IMR-90 (cell line): ENCODE results near the gene CYP2F1. TPM values are rescaled to one million over a fixed set of nuclear protein-coding genes. Genes with fewer than 3 reads are reported as not detected.

Experiments used
- ATAC-seq: fragments of 200-7000 bp; cut with Tn5 transposase; 2 replicates; pipeline ENCODE4 v1.9.1; 2020; ENCODE audit warnings: low read depth, mild to moderate bottlenecking, moderate library complexity
- BruUV-seq: library from RNA; stranded (reverse); fragments of 400-500 nt; replicated peaks from 2 replicates; lab custom pipeline; 2021; lab: Mats Ljungman, UMichigan
- CTCF ChIA-PET: fragments of 300-600 bp; formaldehyde crosslinking; extraction: SDS; loops from one replicate; lab custom pipeline; 2021; ENCODE audit warnings: antibody characterized with exemption; lab: Yijun Ruan, JAX
- POLR2A ChIA-PET: fragments of 300-600 bp; sonication (Branson Sonifier 250); formaldehyde crosslinking; loops from one replicate; lab custom pipeline; 2022; ENCODE audit warnings: antibody characterized with exemption; ENCODE audit not compliant: unreplicated experiment; lab: Charles Lee
- DNase-seq: peaks from one replicate; pipeline ENCODE4 v3.0.0; 2013
- H2AFZ ChIP-seq: replicated peaks from 2 replicates; pipeline ENCODE3; 2013; ENCODE audit warnings: low read length, mild to moderate bottlenecking; ENCODE audit not compliant: poor library complexity
- H2AK5ac ChIP-seq: 2 replicates; pipeline ENCODE4 v1.6.1; 2013; ENCODE audit warnings: low read depth, low read length, inconsistent platforms
- H2AK9ac ChIP-seq: replicated peaks from 2 replicates; pipeline ENCODE3; 2013; ENCODE audit warnings: mild to moderate bottlenecking, low read depth, low read length, moderate library complexity; ENCODE audit not compliant: poor library complexity
- H2BK120ac ChIP-seq: 2 replicates; pipeline ENCODE4 v1.6.1; 2013; ENCODE audit warnings: low read depth, low read length, inconsistent platforms
- H2BK15ac ChIP-seq: 3 replicates; pipeline ENCODE4 v1.6.1; 2013; ENCODE audit warnings: low read depth, low read length, inconsistent platforms
- H2BK20ac ChIP-seq: 2 replicates; pipeline ENCODE4 v1.6.1; 2013; ENCODE audit warnings: low read depth, mild to moderate bottlenecking, inconsistent platforms, low read length, moderate library complexity
- H2BK5ac ChIP-seq: 2 replicates; pipeline ENCODE4 v1.6.1; 2013; ENCODE audit warnings: mild to moderate bottlenecking, low read depth, low read length, inconsistent platforms; ENCODE audit not compliant: poor library complexity, severe bottlenecking
- H3K14ac ChIP-seq: replicated peaks from 2 replicates; pipeline ENCODE4 v1.6.1; 2013; ENCODE audit warnings: low read depth, low read length, inconsistent platforms
- H3K18ac ChIP-seq: 2 replicates; pipeline ENCODE4 v1.6.1; 2013; ENCODE audit warnings: low read depth, low read length, control low read depth
- H3K23ac ChIP-seq: 2 replicates; pipeline ENCODE4 v1.6.1; 2013; ENCODE audit warnings: low read depth, low read length, inconsistent platforms
- H3K27ac ChIP-seq: 2 replicates; pipeline ENCODE4 v1.5.1; 2013; ENCODE audit warnings: mild to moderate bottlenecking, control low read depth, low read length; ENCODE audit not compliant: insufficient read depth
- H3K27me3 ChIP-seq: 2 replicates; pipeline ENCODE4 v1.6.1; 2013; ENCODE audit warnings: low read length; ENCODE audit not compliant: control insufficient read depth, insufficient read depth
- H3K36me3 ChIP-seq: 2 replicates; pipeline ENCODE4 v1.6.1; 2013; ENCODE audit warnings: low read length, mixed read lengths; ENCODE audit not compliant: control insufficient read depth, insufficient read depth
- H3K4ac ChIP-seq: 2 replicates; pipeline ENCODE4 v1.6.1; 2013; ENCODE audit warnings: low read depth, low read length, inconsistent platforms
- H3K4me1 ChIP-seq: 2 replicates; pipeline ENCODE4 v1.6.1; 2013; ENCODE audit warnings: low read length, mixed read lengths; ENCODE audit not compliant: control insufficient read depth, insufficient read depth
- H3K4me2 ChIP-seq: 2 replicates; pipeline ENCODE4 v1.6.1; 2013; ENCODE audit warnings: low read depth, mild to moderate bottlenecking, control low read depth, low read length, moderate library complexity
- H3K4me3 ChIP-seq: 2 replicates; pipeline ENCODE4 v1.5.1; 2013; ENCODE audit warnings: low read depth, mild to moderate bottlenecking, control low read depth, low read length, moderate library complexity; ENCODE audit not compliant: insufficient read depth
- H3K56ac ChIP-seq: 2 replicates; pipeline ENCODE4 v1.6.1; 2013; ENCODE audit warnings: low read length, inconsistent platforms; ENCODE audit not compliant: insufficient read depth; ENCODE audit errors: extremely low read depth
- H3K79me1 ChIP-seq, 2 experiments: 2 replicates each; pipeline ENCODE4 v1.6.1; 2013; ENCODE audit warnings: low read length in 2 of 2, inconsistent platforms in 1 of 2, low read depth in 1 of 2
- H3K9ac ChIP-seq: 2 replicates; pipeline ENCODE4 v1.6.1; 2013; ENCODE audit warnings: low read depth, low read length, control low read depth
- H3K9me1 ChIP-seq: 2 replicates; pipeline ENCODE4 v1.6.1; 2013; ENCODE audit warnings: low read length, inconsistent platforms; ENCODE audit not compliant: insufficient read depth
- H3K9me3 ChIP-seq: 2 replicates; pipeline ENCODE4 v1.6.1; 2013; ENCODE audit warnings: low read length; ENCODE audit not compliant: control insufficient read depth, insufficient read depth
- H4K20me1 ChIP-seq: 2 replicates; pipeline ENCODE4 v1.6.1; 2013; ENCODE audit warnings: low read length, inconsistent platforms; ENCODE audit not compliant: insufficient read depth
- H4K5ac ChIP-seq: 2 replicates; pipeline ENCODE4 v1.6.1; 2013; ENCODE audit warnings: mild to moderate bottlenecking, low read depth, low read length, control low read depth
- H4K8ac ChIP-seq, 2 experiments: 2 replicates each; pipeline ENCODE4 v1.6.1; 2013; ENCODE audit warnings: low read depth in 2 of 2, low read length in 2 of 2, control low read depth in 1 of 2, inconsistent platforms in 1 of 2
- H4K91ac ChIP-seq: 2 replicates; pipeline ENCODE4 v1.6.1; 2013; ENCODE audit warnings: low read depth, low read length, inconsistent platforms; ENCODE audit not compliant: insufficient read depth
- BHLHE40 ChIP-seq: fragments of 150-350 bp; IDR thresholded peaks from 2 replicates; pipeline ENCODE4 v1.6.1; 2016; ENCODE audit warnings: mild to moderate bottlenecking, low read depth, low read length
- FOS ChIP-seq: fragments of 150-350 bp; IDR thresholded peaks from 2 replicates; pipeline ENCODE4 v1.6.1; 2016; ENCODE audit warnings: low read depth, low read length
- MAFK ChIP-seq: IDR thresholded peaks from 2 replicates; pipeline ENCODE4 v1.6.1; 2012; ENCODE audit warnings: low read depth, low read length, improper control_type of control experiment
- MAZ ChIP-seq: IDR thresholded peaks from 2 replicates; pipeline ENCODE4 v1.6.1; 2012; ENCODE audit warnings: low read depth, mild to moderate bottlenecking, low read length, improper control_type of control experiment, moderate library complexity, borderline replicate concordance
- MXI1 ChIP-seq: IDR thresholded peaks from 2 replicates; pipeline ENCODE4 v1.6.1; 2012; ENCODE audit warnings: low read depth, mild to moderate bottlenecking, low read length, moderate library complexity, borderline replicate concordance
- NFE2L2 ChIP-seq: fragments of 150-350 bp; IDR thresholded peaks from 2 replicates; pipeline ENCODE4 v1.6.1; 2016; ENCODE audit warnings: low read depth, mild to moderate bottlenecking, low read length
- RAD21 ChIP-seq: IDR thresholded peaks from 2 replicates; pipeline ENCODE4 v1.6.1; 2012; ENCODE audit warnings: low read length, improper control_type of control experiment
- RCOR1 ChIP-seq: IDR thresholded peaks from 2 replicates; pipeline ENCODE4 v1.6.1; 2012; ENCODE audit warnings: mild to moderate bottlenecking, low read length, improper control_type of control experiment; ENCODE audit not compliant: insufficient replicate concordance
- RFX5 ChIP-seq: IDR thresholded peaks from 2 replicates; pipeline ENCODE4 v1.8.0; 2012; ENCODE audit warnings: low read depth, mild to moderate bottlenecking, low read length, moderate library complexity
- SMC3 ChIP-seq: fragments of 150-350 bp; IDR thresholded peaks from 2 replicates; pipeline ENCODE4 v1.6.1; 2016; ENCODE audit warnings: low read depth, mild to moderate bottlenecking, antibody characterized with exemption, low read length, moderate library complexity
- WGBS, 2 experiments: methylation state at CpG; one replicate each; pipeline versions ENCODE4 v1.1.5 to v1.1.7; 2013; ENCODE audit warnings: missing lambda C conversion rate in 2 of 2; ENCODE audit not compliant: insufficient read length in 1 of 2; ENCODE audit errors: extremely low coverage in 2 of 2; 5-methylcytosine and 5-hydroxymethylcytosine counted together
- dilution Hi-C: fragments of 300-500 bp; cut with HindIII; formaldehyde crosslinking; loops from one replicate; pipeline ENCODE4 v1.14.3; 2018; ENCODE audit warnings: low sequenced_read_pairs; ENCODE audit not compliant: unreplicated experiment
- in situ Hi-C: fragments of 300-500 bp; cut with MboI; formaldehyde crosslinking; loops from 3 replicates; pipeline ENCODE4 v1.14.3; 2019; ENCODE audit warnings: low sequenced_read_pairs, inconsistent platforms, mixed read lengths
- intact Hi-C: fragments of 100-400 bp; cut with micrococcal nuclease; formaldehyde crosslinking; loops from 2 replicates; pipeline ENCODE4 v1.10.0; 2022
- polyA plus RNA-seq, 3 experiments: library from polyadenylated mRNA; depleted of rRNA; stranded (reverse); fragments of >200 nt; gene quantifications; 2 replicates each; pipeline ENCODE4 v1.2.3, GENCODE V29; 2012; ENCODE audit warnings: low replicate concordance in 1 of 3
- total RNA-seq: library from RNA; depleted of rRNA; stranded (reverse); fragments of >200 nt; gene quantifications from 2 replicates; pipeline ENCODE4 v1.2.3, GENCODE V29; 2012
- TF ChIP-seq, protein P1 (sequence below): conservative IDR thresholded peaks from 2 replicates; pipeline ENCODE4 v1.5.1; 2012; ENCODE audit warnings: mild to moderate bottlenecking, low read depth, low read length, improper control_type of control experiment
- TF ChIP-seq, protein P2 (sequence below): fragments of 150-350 bp; IDR thresholded peaks from 2 replicates; pipeline ENCODE4 v1.6.1; 2016; ENCODE audit warnings: low read depth, mild to moderate bottlenecking, low read length, moderate library complexity, borderline replicate concordance

The CYP2F1 gene
- total and polyA plus RNA-seq, 2 of the 4 experiments (the other 2 are of a cell fraction), result not detected

DNA sequence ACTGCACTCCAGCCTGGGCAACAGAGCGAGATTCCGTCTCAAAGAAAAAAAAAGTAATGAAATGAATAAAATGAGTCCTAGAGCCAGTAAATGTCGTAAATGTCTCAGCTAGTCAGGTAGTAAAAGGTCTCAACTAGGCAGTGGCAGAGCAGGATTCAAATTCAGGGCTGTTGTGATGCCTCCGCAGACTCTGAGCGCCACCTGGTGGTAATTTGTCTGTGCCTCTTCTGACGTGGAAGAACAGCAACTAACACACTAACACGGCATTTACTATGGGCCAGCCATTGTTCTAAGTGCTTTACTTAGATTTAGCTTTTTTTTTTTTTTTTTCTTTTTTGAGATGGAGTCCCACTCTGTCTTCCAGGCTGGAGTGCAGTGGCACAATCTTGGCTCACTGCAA is 30.2 kb downstream of the CYP2F1 start:
- Histone ChIP-seq H3K9me3 (no peaks in the 10 kb centered on the region), H3K23ac (no peak overlapping the region), H3K4me3 (no peak overlapping the region), H3K4me1 (no peaks in the 10 kb centered on the region), H2AK5ac (no peak overlapping the region), H4K20me1 (no peaks in the 10 kb centered on the region), H3K56ac (no peak overlapping the region), H3K9me1 (no peaks in the 10 kb centered on the region), H3K36me3 (no peaks in the 10 kb centered on the region), H3K4me2 (no peak overlapping the region), H2BK120ac (no peak overlapping the region), H2BK20ac (no peak overlapping the region), H3K27me3 (no peaks in the 10 kb centered on the region; the same call in 1 of the 2 replicates), H3K18ac (no peak overlapping the region), H2BK15ac (no peak overlapping the region), H3K4ac (no peak overlapping the region), H4K91ac (no peak overlapping the region), H3K9ac (no peak overlapping the region), H3K14ac (no peak overlapping the region), H4K5ac (no peak overlapping the region), H4K8ac (no peak overlapping the region), H2BK5ac (no peak overlapping the region), H3K27ac (no peak overlapping the region), H2AFZ (peak overlapping the region; percentile 4), H2AK9ac (no peak overlapping the region), H3K79me1 (no peaks in the 10 kb centered on the region)
- dilution Hi-C loops, result no loop called here
- TF ChIP-seq, protein P1, sequence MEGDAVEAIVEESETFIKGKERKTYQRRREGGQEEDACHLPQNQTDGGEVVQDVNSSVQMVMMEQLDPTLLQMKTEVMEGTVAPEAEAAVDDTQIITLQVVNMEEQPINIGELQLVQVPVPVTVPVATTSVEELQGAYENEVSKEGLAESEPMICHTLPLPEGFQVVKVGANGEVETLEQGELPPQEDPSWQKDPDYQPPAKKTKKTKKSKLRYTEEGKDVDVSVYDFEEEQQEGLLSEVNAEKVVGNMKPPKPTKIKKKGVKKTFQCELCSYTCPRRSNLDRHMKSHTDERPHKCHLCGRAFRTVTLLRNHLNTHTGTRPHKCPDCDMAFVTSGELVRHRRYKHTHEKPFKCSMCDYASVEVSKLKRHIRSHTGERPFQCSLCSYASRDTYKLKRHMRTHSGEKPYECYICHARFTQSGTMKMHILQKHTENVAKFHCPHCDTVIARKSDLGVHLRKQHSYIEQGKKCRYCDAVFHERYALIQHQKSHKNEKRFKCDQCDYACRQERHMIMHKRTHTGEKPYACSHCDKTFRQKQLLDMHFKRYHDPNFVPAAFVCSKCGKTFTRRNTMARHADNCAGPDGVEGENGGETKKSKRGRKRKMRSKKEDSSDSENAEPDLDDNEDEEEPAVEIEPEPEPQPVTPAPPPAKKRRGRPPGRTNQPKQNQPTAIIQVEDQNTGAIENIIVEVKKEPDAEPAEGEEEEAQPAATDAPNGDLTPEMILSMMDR, result peak; percentile 89
- TF ChIP-seq BHLHE40, result no peak
- TF ChIP-seq SMC3, result peak; percentile 78
- TF ChIP-seq NFE2L2, result no peak
- no peak for TF ChIP-seq MXI1
- TF ChIP-seq, protein P2, sequence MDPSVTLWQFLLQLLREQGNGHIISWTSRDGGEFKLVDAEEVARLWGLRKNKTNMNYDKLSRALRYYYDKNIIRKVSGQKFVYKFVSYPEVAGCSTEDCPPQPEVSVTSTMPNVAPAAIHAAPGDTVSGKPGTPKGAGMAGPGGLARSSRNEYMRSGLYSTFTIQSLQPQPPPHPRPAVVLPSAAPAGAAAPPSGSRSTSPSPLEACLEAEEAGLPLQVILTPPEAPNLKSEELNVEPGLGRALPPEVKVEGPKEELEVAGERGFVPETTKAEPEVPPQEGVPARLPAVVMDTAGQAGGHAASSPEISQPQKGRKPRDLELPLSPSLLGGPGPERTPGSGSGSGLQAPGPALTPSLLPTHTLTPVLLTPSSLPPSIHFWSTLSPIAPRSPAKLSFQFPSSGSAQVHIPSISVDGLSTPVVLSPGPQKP, result no peak
- no peak for TF ChIP-seq RFX5
- no peak for TF ChIP-seq MAZ
- TF ChIP-seq RAD21, result peak; percentile 91
- TF ChIP-seq FOS, result no peak
- no peak for TF ChIP-seq RCOR1
- TF ChIP-seq MAFK, result no peak
- peak; percentile 78 for DNase-seq
- BruUV-seq, result no TSS peak
- ChIA-PET POLR2A (no interaction called here), CTCF (interaction anchor here (0.8 kb wide), 1 partner anchor 11 kb away, joined by 5 read pairs; no protein-coding TSS in a partner anchor)
- peak; percentile 92 for ATAC-seq
- in situ Hi-C loops, result loop anchor here (10.0 kb wide), 1 partner anchor 490 kb away; no protein-coding TSS in a partner anchor
- intact Hi-C loops, result loop anchor here (1.0 kb wide), 1 partner anchor 170 kb away; no protein-coding TSS in a partner anchor
- 72% methylated on average over 3 of the region's 7 CpGs; no CpG with 5 or more reads in 1 of the 2 experiments for WGBS, 2 experiments
